ENCODE measurements around the gene NAV3. TPM values are rescaled to one million over a fixed set of nuclear protein-coding genes. Genes with fewer than 3 reads are reported as not detected.

NAV3 gene
- total and polyA plus RNA-seq, 9 of the 15 experiments (the other 6 are each of a cell fraction or from before 2014, with no cell fraction given), result 0.04 TPM; not detected in 8

GRCh38 chr12:78101113-78101876 lies 270.6 kb downstream of the NAV3 start:
- in situ Hi-C loops (cut with MboI), result no loop called here
- Histone ChIP-seq H4K20me1 (replicated peaks; ENCODE audit: control insufficient read depth, insufficient read depth, low read length) (no peaks in the 10 kb centered on the region), H3K4me2 (ENCODE audit: insufficient read depth, low read length) (no peak overlapping the region), H3K27ac (ENCODE audit: extremely low read depth, low read depth, low read length) (no peak overlapping the region), H3K4me3 (no peak overlapping the region), H3K27me3 (ENCODE audit: control insufficient read depth in 2 of 2, insufficient read depth in 2 of 2, low read length in 2 of 2) (no peaks in the 10 kb centered on the region), H3K4me1 (replicated peaks in 1 of 2; ENCODE audit: control insufficient read depth in 2 of 2, insufficient read depth in 2 of 2, low read length in 2 of 2) (no peaks in the 10 kb centered on the region), H3K36me3 (ENCODE audit: control insufficient read depth, insufficient read depth, low read length) (no peaks in the 10 kb centered on the region), H3K9me1 (ENCODE audit: control insufficient read depth, insufficient read depth, low read length) (no peaks in the 10 kb centered on the region), H2AFZ (ENCODE audit: low read depth, low read length) (no peak overlapping the region), H3K79me2 (ENCODE audit: control insufficient read depth, insufficient read depth, low read length) (no peaks in the 10 kb centered on the region), H3K9ac (ENCODE audit: insufficient read depth in 1 of 2, low read depth in 2 of 2, low read length in 2 of 2) (no peak overlapping the region), H3K9me3 (replicated peaks; ENCODE audit: control insufficient read depth, insufficient read depth, low read depth, low read length) (no peaks in the 10 kb centered on the region)
- TF ChIP-seq SPI1 (IDR thresholded peaks at IDR 0.05; ENCODE audit: borderline replicate concordance, low read depth, low read length) (no peak), RFX7 (CRISPR knock-in tag; IDR thresholded peaks at IDR 0.05) (no peak), KLF16 (IDR thresholded peaks at IDR 0.05) (no peak), TSHZ1 (CRISPR knock-in tag; IDR thresholded peaks at IDR 0.05) (no peak), ELF2 (CRISPR knock-in tag; IDR thresholded peaks at IDR 0.05) (no peak), ETV6 (IDR thresholded peaks at IDR 0.05; ENCODE audit: borderline replicate concordance in 1 of 2, low read depth in 2 of 2, low read length in 1 of 2) (no peak), ETV6 (CRISPR knock-in tag; IDR thresholded peaks at IDR 0.05; ENCODE audit: borderline replicate concordance) (no peak), RUNX1 (IDR thresholded peaks at IDR 0.05; ENCODE audit: low read depth) (no peak), KLF6 (CRISPR knock-in tag; IDR thresholded peaks at IDR 0.05; ENCODE audit: borderline replicate concordance) (no peak), POLR2H (tag; IDR thresholded peaks at IDR 0.05; ENCODE audit: low read depth) (no peak), TAL1 (IDR thresholded peaks at IDR 0.05) (no peak), FOXA1 (IDR thresholded peaks at IDR 0.05; ENCODE audit: borderline replicate concordance) (no peak), RBFOX2 (IDR thresholded peaks at IDR 0.05; ENCODE audit: low read depth, low read length) (no peak), MXI1 (IDR thresholded peaks at IDR 0.05; ENCODE audit: low read depth, low read length) (no peak)
- DNase-seq (ENCODE audit: extremely low read depth in 1 of 4, low spot score in 3 of 4) (no peak), FAIRE-seq (no peak), ATAC-seq (no peak)
- 0% methylated on average over 4 of the region's 4 CpGs for WGBS (ENCODE audit: insufficient coverage, low coverage, missing lambda C conversion rate)
- BruUV-seq (replicated peaks), result no TSS peak
- ChIA-PET CTCF (ENCODE audit: low intra/inter-chr PET ratio) (no interaction called here), POLR2A (interaction anchor here (0.6 kb wide), 1 partner anchor 508 kb away, joined by 3 read pairs; no protein-coding TSS in a partner anchor)
- intact Hi-C loops (cut with micrococcal nuclease), result no loop called here
